MM.1S (cell line): ENCODE results near the gene PTPRN2.

Experiments
- DNase-seq: peaks from one replicate; pipeline ENCODE4 v3.0.0-alpha.2; 2015
- H2AFZ ChIP-seq: fragments of 300-600 bp; sonication (generic); 2 replicates; pipeline ENCODE4 v1.6.0; 2016; ENCODE audit warnings: antibody characterized with exemption, low read length
- H3F3A ChIP-seq: fragments of 300-600 bp; sonication (generic); 2 replicates; pipeline ENCODE4 v1.6.1; 2016; ENCODE audit warnings: mild to moderate bottlenecking, antibody characterized with exemption, low read length, moderate library complexity, mixed read lengths; ENCODE audit not compliant: insufficient read depth
- H3K27ac ChIP-seq: fragments of 300-600 bp; sonication (generic); 2 replicates; pipeline ENCODE4 v1.5.1; 2016; ENCODE audit warnings: mild to moderate bottlenecking, low read length
- H3K27me3 ChIP-seq: fragments of 300-600 bp; sonication (generic); replicated peaks from 2 replicates; pipeline ENCODE4 v1.6.0; 2016; ENCODE audit warnings: low read length; ENCODE audit not compliant: insufficient read depth
- H3K36me3 ChIP-seq: fragments of 300-600 bp; sonication (generic); replicated peaks from 2 replicates; pipeline ENCODE4 v1.6.1; 2016; ENCODE audit warnings: mild to moderate bottlenecking, low read length, mixed read lengths; ENCODE audit not compliant: insufficient read depth
- H3K4me1 ChIP-seq: fragments of 300-600 bp; sonication (generic); 2 replicates; pipeline ENCODE4 v1.6.1; 2016; ENCODE audit warnings: low read length, mixed read lengths
- H3K4me2 ChIP-seq: fragments of 300-600 bp; sonication (generic); 2 replicates; pipeline ENCODE4 v1.6.0; 2016; ENCODE audit warnings: low read depth, low read length
- H3K4me3 ChIP-seq: fragments of 300-600 bp; sonication (generic); 2 replicates; pipeline ENCODE4 v1.5.1; 2016; ENCODE audit warnings: low read length, mixed read lengths
- H3K79me2 ChIP-seq: fragments of 300-600 bp; sonication (generic); 2 replicates; pipeline ENCODE4 v1.6.1; 2016; ENCODE audit warnings: mixed run types, low read length, mixed read lengths
- H3K9ac ChIP-seq: fragments of 300-600 bp; sonication (generic); 2 replicates; pipeline ENCODE4 v1.6.1; 2016; ENCODE audit warnings: low read length, mixed read lengths
- H3K9me2 ChIP-seq: fragments of 300-600 bp; sonication (generic); replicated peaks from 2 replicates; pipeline ENCODE4 v1.6.1; 2016; ENCODE audit warnings: mild to moderate bottlenecking, low read length, mixed read lengths; ENCODE audit not compliant: insufficient read depth
- H3K9me3 ChIP-seq: fragments of 300-600 bp; sonication (generic); replicated peaks from 2 replicates; pipeline ENCODE4 v1.6.1; 2016; ENCODE audit warnings: mild to moderate bottlenecking, low read length, mixed read lengths; ENCODE audit not compliant: insufficient read depth
- H4K20me1 ChIP-seq: fragments of 300-600 bp; sonication (generic); 2 replicates; pipeline ENCODE4 v1.6.1; 2016; ENCODE audit warnings: mild to moderate bottlenecking, low read length, moderate library complexity, mixed read lengths; ENCODE audit not compliant: insufficient read depth
- EZH2 ChIP-seq: fragments of 300-600 bp; sonication (generic); optimal IDR thresholded peaks from 2 replicates; pipeline ENCODE3; 2017; ENCODE audit warnings: low read depth, mild to moderate bottlenecking, antibody characterized with exemption, low read length, mixed read lengths
- EZH2phosphoT487 ChIP-seq: fragments of 300-600 bp; sonication (generic); IDR thresholded peaks from 2 replicates; pipeline ENCODE4 v1.6.1; 2018; ENCODE audit warnings: antibody characterized with exemption, low read length
- TF ChIP-seq, protein P1 (sequence below): fragments of 300-600 bp; sonication (generic); IDR thresholded peaks from 2 replicates; pipeline ENCODE4 v1.5.1; 2016; ENCODE audit warnings: antibody characterized with exemption, low read length, mixed read lengths

Gene PTPRN2

DNA sequence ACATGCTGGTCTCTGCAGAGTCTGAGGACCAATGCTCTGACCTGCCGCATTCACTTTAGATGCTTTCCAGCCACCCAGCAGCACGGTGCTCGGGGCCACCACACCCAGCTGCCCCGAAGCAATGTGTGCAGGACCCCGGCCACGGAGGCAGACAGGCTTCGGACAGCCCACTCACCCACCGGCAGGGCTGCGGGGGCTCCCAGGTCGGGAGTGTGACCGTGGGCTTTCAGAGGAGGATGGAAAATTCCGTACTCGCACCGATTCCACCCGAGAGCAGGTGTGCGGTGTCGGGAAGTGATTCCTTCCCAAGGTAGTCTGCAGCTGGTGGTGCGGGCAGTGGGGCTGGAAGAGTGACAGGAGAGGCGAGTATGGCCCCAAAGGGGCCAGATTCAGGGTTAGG is 1059.9 kb downstream of the PTPRN2 start:
- H3K27ac ChIP-seq: no peak overlapping the region
- H3K36me3 ChIP-seq: no peaks in the 10 kb centered on the region
- no peak overlapping the region for H3K9ac ChIP-seq
- no peaks in the 10 kb centered on the region for H3K4me1 ChIP-seq
- H3K4me2 ChIP-seq: no peak overlapping the region
- H3K4me3 ChIP-seq: no peak overlapping the region
- H3K79me2 ChIP-seq: no peaks in the 10 kb centered on the region
- no peak overlapping the region for H2AFZ ChIP-seq
- H3K9me3 ChIP-seq: no peaks in the 10 kb centered on the region
- no peak for TF ChIP-seq EZH2
- no peak for TF ChIP-seq EZH2phosphoT487
- TF ChIP-seq, protein P1, sequence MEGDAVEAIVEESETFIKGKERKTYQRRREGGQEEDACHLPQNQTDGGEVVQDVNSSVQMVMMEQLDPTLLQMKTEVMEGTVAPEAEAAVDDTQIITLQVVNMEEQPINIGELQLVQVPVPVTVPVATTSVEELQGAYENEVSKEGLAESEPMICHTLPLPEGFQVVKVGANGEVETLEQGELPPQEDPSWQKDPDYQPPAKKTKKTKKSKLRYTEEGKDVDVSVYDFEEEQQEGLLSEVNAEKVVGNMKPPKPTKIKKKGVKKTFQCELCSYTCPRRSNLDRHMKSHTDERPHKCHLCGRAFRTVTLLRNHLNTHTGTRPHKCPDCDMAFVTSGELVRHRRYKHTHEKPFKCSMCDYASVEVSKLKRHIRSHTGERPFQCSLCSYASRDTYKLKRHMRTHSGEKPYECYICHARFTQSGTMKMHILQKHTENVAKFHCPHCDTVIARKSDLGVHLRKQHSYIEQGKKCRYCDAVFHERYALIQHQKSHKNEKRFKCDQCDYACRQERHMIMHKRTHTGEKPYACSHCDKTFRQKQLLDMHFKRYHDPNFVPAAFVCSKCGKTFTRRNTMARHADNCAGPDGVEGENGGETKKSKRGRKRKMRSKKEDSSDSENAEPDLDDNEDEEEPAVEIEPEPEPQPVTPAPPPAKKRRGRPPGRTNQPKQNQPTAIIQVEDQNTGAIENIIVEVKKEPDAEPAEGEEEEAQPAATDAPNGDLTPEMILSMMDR: no peak
- peaks cover 100% of the 10 kb centered on the region for H3K27me3 ChIP-seq
- H3K9me2 ChIP-seq: no peaks in the 10 kb centered on the region
- H3F3A ChIP-seq: no peaks in the 10 kb centered on the region
- DNase-seq: no peak
- no peaks in the 10 kb centered on the region for H4K20me1 ChIP-seq

DNA sequence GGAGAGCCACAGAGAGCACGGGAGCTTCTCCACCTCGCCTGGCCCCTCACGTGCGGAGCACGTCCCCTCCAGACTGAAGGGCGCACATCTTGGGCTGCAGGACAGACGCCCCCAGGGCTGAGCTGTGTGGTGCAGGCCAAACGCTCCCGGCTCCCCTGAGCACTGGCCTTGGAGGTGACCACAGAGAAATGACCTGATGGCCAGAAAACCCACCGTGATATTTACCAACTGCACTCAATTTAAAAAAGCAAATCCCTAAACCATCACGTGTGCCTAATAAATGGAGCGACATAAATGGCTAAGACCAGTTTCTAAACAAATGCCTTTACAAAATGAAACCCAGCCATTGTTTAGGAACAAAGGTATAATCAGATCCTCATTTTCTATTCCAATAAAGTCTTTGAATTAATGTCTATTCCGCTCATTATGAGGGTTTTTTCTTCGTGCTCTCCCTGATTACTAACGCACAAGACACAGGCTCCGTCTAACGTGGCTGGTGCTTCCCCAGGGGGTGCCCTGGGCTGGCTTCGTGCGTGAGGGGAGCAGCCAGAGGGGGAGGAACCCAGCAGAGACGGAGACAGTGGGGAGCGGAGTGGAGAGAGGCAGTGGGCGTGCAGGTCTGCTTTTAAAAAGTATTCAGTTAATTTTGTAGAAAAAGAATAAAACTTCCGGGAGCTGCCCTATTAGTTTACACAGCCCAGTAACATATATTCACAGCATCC is 1060.5 kb downstream of the PTPRN2 start:
- DNase-seq: no peak
- Histone ChIP-seq H3K79me2 (no peaks in the 10 kb centered on the region), H2AFZ (no peak overlapping the region), H3K9ac (no peak overlapping the region), H3F3A (no peaks in the 10 kb centered on the region), H3K4me1 (no peaks in the 10 kb centered on the region), H3K4me2 (no peak overlapping the region), H3K9me3 (no peaks in the 10 kb centered on the region), H3K4me3 (no peak overlapping the region), H3K9me2 (no peaks in the 10 kb centered on the region), H4K20me1 (no peaks in the 10 kb centered on the region), H3K27ac (no peak overlapping the region), H3K36me3 (no peaks in the 10 kb centered on the region), H3K27me3 (peaks cover 100% of the 10 kb centered on the region)
- no peak for TF ChIP-seq EZH2phosphoT487
- TF ChIP-seq, protein P1: no peak
- no peak for TF ChIP-seq EZH2

DNA sequence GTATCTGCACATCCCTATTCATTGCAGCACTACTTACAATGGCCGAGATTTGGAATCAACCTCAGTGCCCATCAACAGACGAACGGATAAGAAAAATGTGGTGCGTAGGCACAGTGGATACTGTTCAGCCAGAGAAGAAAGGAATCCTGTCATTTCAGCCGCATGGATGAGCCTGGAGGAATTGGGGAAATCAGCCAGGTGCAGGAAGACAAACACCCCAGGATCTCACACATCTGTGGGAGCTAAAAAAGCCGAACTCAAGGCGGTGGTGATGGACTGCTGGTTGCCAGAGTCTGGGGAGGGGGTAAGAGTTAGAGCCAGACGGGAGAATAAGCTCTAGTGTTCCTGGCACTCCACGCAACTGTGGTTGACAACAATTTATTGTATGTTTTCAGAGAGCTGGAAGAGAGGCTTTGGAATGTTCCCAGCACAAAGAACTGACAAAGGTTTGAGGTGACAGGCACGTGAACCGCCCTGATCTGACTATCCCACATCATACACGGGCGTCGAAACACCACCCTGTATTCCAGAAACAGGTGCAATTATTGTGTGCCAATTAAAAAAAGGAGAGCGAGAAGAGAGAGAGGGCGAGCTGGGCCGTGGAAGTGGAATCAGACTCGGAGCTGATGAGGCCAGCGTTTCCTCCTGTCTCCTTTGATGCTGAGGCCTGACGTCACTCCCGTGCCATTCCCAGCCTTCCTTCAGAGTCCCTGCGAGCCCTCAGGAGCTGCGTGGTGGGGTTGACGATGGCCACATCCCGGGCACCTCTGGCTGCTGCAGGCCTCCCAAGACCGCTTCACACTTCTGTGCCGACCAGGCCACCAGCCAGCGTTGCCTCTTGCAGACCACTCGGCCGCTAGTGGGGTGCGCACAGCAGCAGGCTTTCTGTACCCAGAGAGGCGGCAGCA is 1061.4 kb downstream of the PTPRN2 start:
- H3K4me1 ChIP-seq: no peaks in the 10 kb centered on the region
- H3K79me2 ChIP-seq: no peaks in the 10 kb centered on the region
- no peak overlapping the region for H3K27ac ChIP-seq
- no peak overlapping the region for H3K9ac ChIP-seq
- H3K27me3 ChIP-seq: peaks cover 94% of the 10 kb centered on the region
- DNase-seq: no peak
- H2AFZ ChIP-seq: no peak overlapping the region
- TF ChIP-seq EZH2phosphoT487 (no peak), EZH2 (no peak)
- TF ChIP-seq, protein P1: no peak
- no peaks in the 10 kb centered on the region for H3K9me2 ChIP-seq
- no peaks in the 10 kb centered on the region for H3K9me3 ChIP-seq
- no peaks in the 10 kb centered on the region for H4K20me1 ChIP-seq
- no peak overlapping the region for H3K4me2 ChIP-seq
- no peaks in the 10 kb centered on the region for H3K36me3 ChIP-seq
- H3F3A ChIP-seq: no peaks in the 10 kb centered on the region
- H3K4me3 ChIP-seq: no peak overlapping the region
